NCI-H128 (cell line): Measurements from ENCODE around the gene FEM1C.

ENCODE experiments used
- DNase-seq: peaks from one replicate; lab custom pipeline; 2025; ENCODE audit not compliant: unreplicated experiment; lab: John Stamatoyannopoulos, UW

Gene FEM1C

GRCh38 chr5:115558388-115558956 lies 13.9 kb upstream of the FEM1C start:
- no peak for DNase-seq

DNA sequence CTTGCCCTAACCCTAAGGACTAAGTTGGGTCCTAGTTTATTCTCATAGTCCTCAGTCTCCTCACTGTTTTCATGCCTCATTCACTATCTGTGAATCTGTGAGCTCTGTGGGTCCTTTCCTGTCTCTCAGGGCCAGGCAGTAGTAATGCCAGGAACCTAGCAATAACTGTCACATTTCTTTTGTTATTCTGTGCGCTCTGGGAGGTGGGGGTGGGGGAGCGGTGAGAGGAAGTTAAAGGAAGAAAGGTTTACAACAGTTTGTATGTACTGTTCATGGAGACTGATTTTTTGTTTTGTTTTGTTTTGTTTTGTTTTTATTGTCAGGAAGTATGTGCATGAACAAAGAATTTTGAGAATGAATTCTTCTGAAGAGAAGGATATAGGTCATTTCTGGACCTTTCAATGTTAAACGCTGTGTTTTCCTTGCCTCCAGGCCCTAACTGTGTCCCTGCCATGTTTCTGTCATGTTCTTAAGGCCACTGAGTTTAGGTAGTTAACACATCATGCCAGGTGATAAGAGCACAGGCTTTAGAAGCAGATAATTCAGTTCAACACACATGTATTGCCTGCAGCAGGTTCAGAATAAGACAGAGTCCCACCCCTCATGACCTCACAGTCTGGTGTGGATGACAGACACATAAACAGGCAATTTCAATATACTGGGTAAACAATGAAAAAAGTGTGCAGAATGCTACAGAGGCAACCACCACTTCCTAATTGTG lies 13.3 kb upstream of the FEM1C start:
- DNase-seq, result no peak

DNA sequence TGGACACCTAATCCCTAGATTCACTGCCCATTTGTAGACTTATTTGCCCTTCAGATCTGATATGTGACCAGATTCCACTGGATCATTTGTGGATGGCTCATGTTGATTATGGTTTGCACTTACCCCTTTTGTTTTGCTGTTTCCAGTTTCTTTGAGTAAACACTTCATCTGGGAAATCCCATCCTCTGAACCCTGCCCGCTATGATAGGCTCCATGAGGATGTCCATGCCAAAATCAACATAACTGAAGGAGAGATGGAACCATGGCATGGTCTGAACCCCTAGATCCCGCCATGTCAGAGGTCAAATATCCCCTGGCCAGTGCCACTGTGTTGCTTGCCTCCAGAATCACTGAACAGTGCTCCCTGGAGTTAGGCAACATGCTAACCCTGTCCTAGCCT lies 11.7 kb upstream of the FEM1C start:
- DNase-seq, result no peak

GRCh38 chr5:115555084-115555633 lies 10.6 kb upstream of the FEM1C start:
- DNase-seq, result no peak

- no peak for DNase-seq
Observed at GRCh38 chr5:115553082-115553481, 8.5 kb upstream of the FEM1C start.

- DNase-seq, result no peak
Observed at GRCh38 chr5:115551415-115551814, 6.8 kb upstream of the FEM1C start.

- no peak for DNase-seq
Observed at GRCh38 chr5:115549154-115549553, 4.6 kb upstream of the FEM1C start.

DNA sequence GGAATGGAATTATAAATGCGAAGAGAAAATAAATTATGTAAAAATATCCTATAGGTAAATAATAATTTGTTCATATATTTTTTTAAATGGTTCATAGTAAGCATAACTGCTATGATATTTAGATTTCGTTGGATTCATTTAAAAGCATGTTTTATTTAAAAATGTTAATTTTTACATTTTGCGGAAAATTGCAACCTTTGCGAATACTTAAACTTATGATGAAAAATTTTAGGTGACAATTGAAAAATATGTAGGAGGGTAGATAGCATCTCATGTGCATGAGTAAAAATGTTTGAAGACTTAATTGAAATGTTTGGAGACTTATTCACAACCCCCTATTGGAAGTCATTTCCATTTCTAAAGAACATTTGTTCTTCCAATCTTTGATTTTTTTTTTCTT lies 4.1 kb upstream of the FEM1C start:
- DNase-seq, result no peak

GRCh38 chr5:115545351-115545882 lies 842 bp upstream of the FEM1C start:
- DNase-seq, result no peak

- DNase-seq, result no peak
Observed at GRCh38 chr5:115544043-115544435, 536 bp downstream of the FEM1C start.

- DNase-seq, result no peak
Observed at GRCh38 chr5:115543365-115544042, 1.1 kb downstream of the FEM1C start.

- DNase-seq, result no peak
Observed at GRCh38 chr5:115542651-115543364, 1.8 kb downstream of the FEM1C start.

- no peak for DNase-seq
Observed at GRCh38 chr5:115542086-115542485, 2.5 kb downstream of the FEM1C start.

DNA sequence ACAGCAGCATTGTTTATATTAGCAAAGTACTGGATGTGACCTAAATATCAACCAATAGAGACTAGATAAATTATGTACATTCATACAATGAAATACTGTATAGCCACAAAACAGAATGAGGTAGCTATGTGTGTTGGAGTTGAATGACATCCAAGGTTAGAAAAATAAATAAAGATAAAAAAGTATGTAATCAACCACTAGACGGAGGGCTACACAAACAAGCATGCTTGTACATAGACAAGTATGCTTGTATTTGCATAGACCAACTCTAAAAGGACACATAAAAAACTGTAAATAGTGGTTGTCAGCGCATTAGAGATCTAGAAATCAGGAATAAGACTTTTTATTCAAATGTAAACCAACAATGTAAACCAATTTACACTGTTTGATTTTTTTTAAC lies 3.0 kb downstream of the FEM1C start:
- no peak for DNase-seq

GRCh38 chr5:115535479-115536035 lies 9.0 kb downstream of the FEM1C start:
- no peak for DNase-seq

- DNase-seq, result no peak
Observed at GRCh38 chr5:115532517-115532916, 12.1 kb downstream of the FEM1C start.

DNA sequence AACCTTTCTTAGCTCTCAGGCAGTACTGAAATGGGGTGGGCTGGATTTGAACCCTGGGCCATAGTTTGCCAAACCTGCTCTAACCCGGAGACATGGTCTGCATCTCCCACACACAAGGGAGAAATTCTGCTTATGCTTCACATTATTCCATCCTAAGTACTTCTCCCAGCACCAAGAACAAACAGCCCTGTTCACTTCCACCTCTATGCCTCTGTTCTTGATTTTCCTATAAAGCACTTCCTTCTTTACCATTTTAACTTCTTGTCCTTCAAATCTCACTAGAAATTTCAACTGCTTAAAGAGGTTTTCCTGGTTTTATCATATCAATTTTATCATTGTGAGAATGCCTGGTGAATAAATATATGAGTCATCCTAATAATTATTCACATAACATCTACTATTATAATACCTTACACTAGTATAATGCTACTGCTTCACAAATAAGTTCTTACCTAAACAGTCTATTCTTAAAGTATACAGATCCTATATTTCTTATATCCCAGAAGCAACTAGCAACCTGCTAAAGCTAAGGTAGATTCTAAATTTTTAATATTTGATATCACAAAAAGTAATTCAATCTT lies 12.7 kb downstream of the FEM1C start:
- no peak for DNase-seq

- DNase-seq, result no peak
Observed at GRCh38 chr5:115531380-115531779, 13.2 kb downstream of the FEM1C start.

GRCh38 chr5:115530426-115530825 lies 14.1 kb downstream of the FEM1C start:
- no peak for DNase-seq

DNA sequence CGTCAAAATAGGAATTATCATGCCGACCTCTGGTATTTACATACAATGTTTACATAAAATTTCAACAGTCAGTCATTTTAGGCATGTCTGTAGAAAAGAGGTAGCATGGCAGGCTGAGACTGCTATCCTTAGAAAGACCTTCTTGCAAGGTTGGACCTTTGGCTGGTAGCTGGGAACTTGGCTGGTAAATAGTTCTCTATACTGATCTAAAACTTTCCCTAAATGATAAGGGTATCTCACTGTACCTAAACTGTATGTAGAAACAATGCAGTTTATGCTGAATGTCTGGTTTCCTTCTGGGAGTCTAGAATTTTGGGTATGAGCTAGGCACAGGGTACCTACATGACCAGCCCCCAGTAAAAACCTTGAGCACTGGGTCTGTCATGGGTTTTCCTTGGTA lies 18.0 kb downstream of the FEM1C start:
- no peak for DNase-seq
